Fibroblast of lung (primary cell): ENCODE data around the gene CLEC16A. TPM values are rescaled to one million over a fixed set of nuclear protein-coding genes. Genes with fewer than 3 reads are reported as not detected.

Experiments used
- DNase-seq, 2 donors: peaks; one replicate each; pipeline versions ENCODE4 v3.0.0 to v3.0.0-alpha.2; 2010; ENCODE audit warnings: low read depth in 2 of 2
- H2AFZ ChIP-seq: 2 replicates; pipeline ENCODE4 v1.5.1; 2012; ENCODE audit warnings: low read length, control low read depth, inconsistent platforms
- H3K27ac ChIP-seq: 2 replicates; pipeline ENCODE4 v1.5.1; 2011; ENCODE audit warnings: low read length, control low read depth; ENCODE audit not compliant: insufficient read depth
- H3K27me3 ChIP-seq: 2 replicates; pipeline ENCODE4 v1.5.1; 2011; ENCODE audit warnings: mild to moderate bottlenecking, low read length; ENCODE audit not compliant: control insufficient read depth, insufficient read depth
- H3K36me3 ChIP-seq: 2 replicates; pipeline ENCODE4 v1.5.1; 2011; ENCODE audit warnings: low read length; ENCODE audit not compliant: control insufficient read depth, insufficient read depth
- H3K4me1 ChIP-seq: 2 replicates; pipeline ENCODE4 v1.5.1; 2011; ENCODE audit warnings: low read length; ENCODE audit not compliant: control insufficient read depth, insufficient read depth; ENCODE audit errors: extremely low read depth
- H3K4me2 ChIP-seq: 2 replicates; pipeline ENCODE4 v1.5.1; 2011; ENCODE audit warnings: low read length, control low read depth; ENCODE audit not compliant: insufficient read depth; ENCODE audit errors: extremely low read depth
- H3K4me3 ChIP-seq, 4 experiments: fragments of 200-600 bp in 1 of 4; sonication (generic) in 1 of 4; replicated peaks in 1 of 4; 2 replicates each; pipeline ENCODE4 v1.5.1; 2011 to 2016; ENCODE audit warnings: low read length in 4 of 4, low read depth in 3 of 4, mild to moderate bottlenecking in 3 of 4, control low read depth in 2 of 4, inconsistent platforms in 1 of 4, mixed read lengths in 1 of 4; ENCODE audit not compliant: insufficient read depth in 1 of 4; ENCODE audit errors: control extremely low read depth in 1 of 4
- H3K79me2 ChIP-seq: 2 replicates; pipeline ENCODE4 v1.5.1; 2012; ENCODE audit warnings: mild to moderate bottlenecking, low read length, inconsistent platforms; ENCODE audit not compliant: control insufficient read depth, insufficient read depth
- H3K9ac ChIP-seq: 2 replicates; pipeline ENCODE4 v1.5.1; 2011; ENCODE audit warnings: mild to moderate bottlenecking, low read length, control low read depth; ENCODE audit not compliant: insufficient read depth
- H3K9me3 ChIP-seq: 2 replicates; pipeline ENCODE4 v1.5.1; 2012; ENCODE audit warnings: low read depth, low read length; ENCODE audit not compliant: control insufficient read depth, insufficient read depth
- H4K20me1 ChIP-seq: 2 replicates; pipeline ENCODE4 v1.5.1; 2011; ENCODE audit warnings: low read length; ENCODE audit not compliant: control insufficient read depth, insufficient read depth; ENCODE audit errors: extremely low read depth
- CTCF ChIP-seq, 2 donors: IDR thresholded peaks in 1 of 2; conservative IDR thresholded peaks in 1 of 2; 1 replicate in 1 of 2; 2 replicates in 1 of 2; pipeline ENCODE4 v1.5.1; 2011 to 2012; ENCODE audit warnings: low read length in 2 of 2, control low read depth in 1 of 2, inconsistent platforms in 1 of 2, low read depth in 1 of 2, mild to moderate bottlenecking in 1 of 2
- EZH2 ChIP-seq: IDR thresholded peaks from 2 replicates; pipeline ENCODE4 v1.5.1; 2012; ENCODE audit warnings: low read length, control low read depth, mild to moderate bottlenecking; ENCODE audit errors: missing control alignments
- polyA plus RNA-seq, 2 donors: library from polyadenylated mRNA; depleted of rRNA in 1 of 2; stranded (reverse) in 1 of 2; unstranded in 1 of 2; fragments of >200 nt; gene quantifications; 2 replicates each; pipeline ENCODE4 v1.2.1, GENCODE V29; 2011 to 2012; ENCODE audit warnings: missing spikeins in 1 of 2
- total RNA-seq: library from RNA; depleted of rRNA; stranded (reverse); fragments of >200 nt; gene quantifications from 2 replicates; pipeline ENCODE4 v1.2.1, GENCODE V29; 2014

Gene CLEC16A
- total and polyA plus RNA-seq, 2 donors (not counting 1 experiment from before 2014, with no cell fraction given) = 9.1 to 22.0 TPM

- no peak overlapping the region for H3K27ac ChIP-seq
- H3K4me1 ChIP-seq = peaks cover 36% of the 10 kb centered on the region
- no peaks in the 10 kb centered on the region for H3K27me3 ChIP-seq
- H2AFZ ChIP-seq = no peak overlapping the region
- no peaks in the 10 kb centered on the region for H3K79me2 ChIP-seq
- no peak overlapping the region for H3K4me2 ChIP-seq
- H3K4me3 ChIP-seq = no peak overlapping the region
- no peaks in the 10 kb centered on the region for H3K9me3 ChIP-seq
- no peaks in the 10 kb centered on the region for H4K20me1 ChIP-seq
- no peak for TF ChIP-seq CTCF (conservative IDR thresholded peaks at IDR 0.05 in 1 of 2, IDR thresholded peaks at IDR 0.05 in 1 of 2; ENCODE audit: low read depth in 1 of 2, low read length in 2 of 2)
- no peaks in the 10 kb centered on the region for H3K36me3 ChIP-seq
- no peak for DNase-seq
- H3K9ac ChIP-seq = no peak overlapping the region
Observed at GRCh38 chr16:11097787-11098167, 153.4 kb downstream of the CLEC16A start.

- Histone ChIP-seq H4K20me1 (no peaks in the 10 kb centered on the region), H3K36me3 (no peaks in the 10 kb centered on the region), H3K9me3 (no peaks in the 10 kb centered on the region), H2AFZ (no peak overlapping the region), H3K27me3 (no peaks in the 10 kb centered on the region), H3K79me2 (no peaks in the 10 kb centered on the region), H3K27ac (no peak overlapping the region), H3K4me2 (no peak overlapping the region), H3K4me3 (no peak overlapping the region), H3K4me1 (peaks cover 43% of the 10 kb centered on the region), H3K9ac (no peak overlapping the region)
- no peak for TF ChIP-seq EZH2
- no peak for TF ChIP-seq CTCF (conservative IDR thresholded peaks at IDR 0.05 in 1 of 2, IDR thresholded peaks at IDR 0.05 in 1 of 2; ENCODE audit: low read depth in 1 of 2, low read length in 2 of 2)
- DNase-seq = no peak
Observed at GRCh38 chr16:11098601-11099390, 154.4 kb downstream of the CLEC16A start.

- Histone ChIP-seq H3K4me2 (peak overlapping the region; percentile 30), H3K27me3 (no peaks in the 10 kb centered on the region), H3K36me3 (no peaks in the 10 kb centered on the region), H3K79me2 (no peaks in the 10 kb centered on the region), H4K20me1 (no peaks in the 10 kb centered on the region), H3K4me1 (peaks cover 40% of the 10 kb centered on the region), H3K9ac (peak overlapping the region; percentile 24), H2AFZ (no peak overlapping the region), H3K27ac (peak overlapping the region; percentile 64), H3K9me3 (no peaks in the 10 kb centered on the region), H3K4me3 (no peak overlapping the region)
- DNase-seq = no peak
- TF ChIP-seq EZH2 = no peak
Observed at GRCh38 chr16:11099672-11100205, 155.4 kb downstream of the CLEC16A start.
